ENCODE measurements around the gene CCM2.

The CCM2 gene

GRCh38 chr7:44969701-44970522, 30.1 kb upstream of the CCM2 start:
- DNase-seq: no peak

GRCh38 chr7:44970523-44971051, 29.4 kb upstream of the CCM2 start:
- no peak for DNase-seq

GRCh38 chr7:44971188-44971901, 28.7 kb upstream of the CCM2 start:
- no peak for DNase-seq

GRCh38 chr7:44971902-44972441, 28.0 kb upstream of the CCM2 start:
- DNase-seq: no peak

- DNase-seq: no peak
Observed at GRCh38 chr7:44972562-44972961, 27.4 kb upstream of the CCM2 start.

- DNase-seq: peak; percentile 58 to 69
Observed at GRCh38 chr7:44973610-44974401, 26.2 kb upstream of the CCM2 start.

- no peak for DNase-seq
Observed at GRCh38 chr7:44974549-44974948, 25.5 kb upstream of the CCM2 start.

- DNase-seq: no peak
Observed at GRCh38 chr7:44975331-44976039, 24.5 kb upstream of the CCM2 start.

GRCh38 chr7:44976040-44976745, 23.8 kb upstream of the CCM2 start:
- DNase-seq: no peak

GRCh38 chr7:44976746-44977196, 23.2 kb upstream of the CCM2 start:
- DNase-seq: no peak

GRCh38 chr7:44977304-44977958, 22.6 kb upstream of the CCM2 start:
- DNase-seq: peak; percentile 79 to 87

GRCh38 chr7:44977959-44978335, 22.1 kb upstream of the CCM2 start:
- peak in 1 of 2 donors; percentile 28 for DNase-seq

- DNase-seq: peak; percentile 90
Observed at GRCh38 chr7:44978511-44979366, 21.3 kb upstream of the CCM2 start, which contains the start of gene MYO1G. TSS of gene MYO1G (minus strand) at chr7:44979015. CDS start at chr7:44978961, 54 bp downstream.

- no peak for DNase-seq
Observed at GRCh38 chr7:44979481-44980392, 20.3 kb upstream of the CCM2 start.

GRCh38 chr7:44980393-44981034, 19.5 kb upstream of the CCM2 start:
- DNase-seq: peak; percentile 80 to 82

- no peak for DNase-seq
Observed at GRCh38 chr7:44981035-44981706, 18.8 kb upstream of the CCM2 start.

- DNase-seq: no peak
Observed at GRCh38 chr7:44982535-44982923, 17.5 kb upstream of the CCM2 start.

GRCh38 chr7:44982970-44983369, 17.0 kb upstream of the CCM2 start:
- no peak for DNase-seq

Measured in CD4-positive, alpha-beta T cell treated with Interleukin-1 beta for 1 hour (primary cell).